Measurements from ENCODE around the gene FAM237A.

The FAM237A gene

DNA sequence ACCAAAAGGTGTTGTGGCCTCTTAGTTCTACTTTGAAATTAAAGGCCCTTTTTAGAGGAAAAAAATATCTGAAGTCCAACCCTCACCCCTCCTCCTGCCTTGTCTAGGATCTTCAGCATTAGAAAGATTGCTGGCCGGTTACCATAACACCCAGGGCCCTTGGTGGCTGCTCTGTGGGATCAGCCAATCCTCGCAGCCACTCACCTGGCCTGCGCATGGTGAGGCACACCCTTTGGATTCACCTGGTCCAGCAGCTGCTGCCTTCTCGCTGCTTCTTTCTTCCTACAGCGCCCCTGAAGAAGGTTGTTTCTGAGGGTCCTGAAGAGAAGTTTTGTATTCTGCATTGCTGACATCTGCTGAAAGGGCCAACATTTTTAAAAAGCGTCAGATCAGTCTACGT is 50.7 kb downstream of the FAM237A start:
- no peak for DNase-seq

- peak; percentile 61 for DNase-seq
Observed at GRCh38 chr2:206693399-206694137, 51.3 kb downstream of the FAM237A start.

DNA sequence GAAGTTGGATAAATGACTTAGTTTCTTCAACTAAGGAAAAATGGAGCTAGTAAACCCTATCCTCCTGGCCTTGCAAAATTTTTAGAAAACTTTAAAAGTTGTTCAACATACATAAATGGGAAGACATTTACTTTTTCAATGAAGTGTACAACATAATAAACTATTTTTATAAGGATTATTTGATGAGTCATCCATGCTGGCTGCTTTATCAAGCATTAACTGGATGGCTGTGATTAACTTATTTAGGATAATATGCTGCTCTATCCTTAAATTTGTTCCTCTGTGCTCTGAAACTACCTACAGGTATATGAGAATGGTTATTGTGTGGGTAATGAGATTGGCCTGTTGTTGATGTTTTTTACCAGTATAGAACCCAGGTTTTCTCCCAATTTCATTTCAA is 54.6 kb downstream of the FAM237A start:
- no peak for DNase-seq

- no peak for DNase-seq
Observed at GRCh38 chr2:206698811-206699210, 56.5 kb downstream of the FAM237A start.
